Pons (tissue), 1 donor: ENCODE measurements around the gene TSEN34.
"Not testable (repeated sequence)": the region's sequence is repeated elsewhere in the genome, so short reads cannot be mapped to it uniquely, and the experiment has no call there.

ENCODE experiments used
- DNase-seq: peaks from one replicate; pipeline ENCODE4 v3.0.0-alpha.2; 2016; ENCODE audit warnings: low spot score

TSEN34 gene

DNA sequence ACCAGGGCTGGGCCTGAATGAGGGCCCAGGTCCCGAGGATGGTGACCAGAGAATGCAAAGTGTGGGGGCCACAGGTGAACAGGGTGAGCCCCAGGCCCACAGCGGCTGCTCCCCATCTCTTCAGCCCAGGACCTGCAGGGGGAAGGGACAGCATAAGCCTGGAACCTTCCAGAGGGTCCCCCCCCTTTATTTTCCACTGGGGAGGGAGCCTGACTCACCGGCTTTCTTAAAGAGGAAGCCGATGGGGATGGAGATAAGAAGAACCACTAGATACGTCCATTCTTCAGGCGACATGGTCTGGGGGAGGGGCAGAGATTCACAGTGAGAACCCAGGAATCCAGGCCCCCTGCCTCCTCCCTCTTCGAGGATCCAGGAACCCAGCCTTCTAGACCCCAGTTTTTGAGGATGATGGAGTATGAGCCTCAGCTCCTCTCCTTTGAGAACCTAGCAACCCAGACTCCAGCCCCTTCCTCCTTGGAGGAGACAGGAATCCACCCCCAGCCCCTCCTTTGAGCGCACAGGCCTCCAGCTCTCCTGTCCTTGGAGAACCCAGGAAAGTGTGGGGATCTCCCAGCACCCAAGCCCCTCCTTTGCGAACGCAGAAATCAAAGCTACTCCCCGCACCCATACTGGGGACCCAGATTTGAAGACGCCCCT, 2.8 kb upstream of the TSEN34 start:
- peak; percentile 48 for DNase-seq

DNA sequence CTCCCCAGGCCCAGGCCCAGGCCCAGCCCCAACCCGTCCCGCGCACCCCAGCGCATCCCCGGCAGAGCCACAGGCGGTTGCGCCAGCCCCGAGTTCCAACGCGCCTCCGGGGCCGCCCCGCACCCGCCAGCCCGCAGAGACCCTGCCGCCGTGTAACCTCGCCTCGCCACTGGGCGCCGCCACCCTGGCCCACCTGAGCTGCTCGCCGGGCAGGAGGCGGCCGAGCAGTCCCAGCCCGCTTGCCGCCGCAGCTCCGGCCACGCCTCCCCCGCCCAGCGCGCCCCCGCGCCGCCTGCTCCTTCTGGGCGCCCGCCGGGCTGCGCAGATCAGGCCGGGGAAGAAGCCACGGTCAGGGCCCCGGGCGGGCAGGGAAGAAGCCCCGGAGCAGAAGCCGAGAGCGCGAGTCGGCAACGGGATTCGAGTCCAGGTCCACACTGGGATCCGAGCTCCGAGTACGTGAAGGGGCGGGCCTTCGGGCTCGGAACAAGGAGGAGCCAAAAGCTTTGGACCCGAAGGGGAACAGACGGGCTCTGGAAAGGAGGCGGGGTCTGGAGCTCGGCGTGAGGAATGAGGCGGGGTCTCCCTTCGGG, 1.9 kb upstream of the TSEN34 start, which contains the start of gene MBOAT7:
Gene MBOAT7, minus strand, starts transcription at position 436 of the 590 bp plus-strand sequence. CDS start 1,072 bp downstream, outside the sequence.
- no peak for DNase-seq

DNA sequence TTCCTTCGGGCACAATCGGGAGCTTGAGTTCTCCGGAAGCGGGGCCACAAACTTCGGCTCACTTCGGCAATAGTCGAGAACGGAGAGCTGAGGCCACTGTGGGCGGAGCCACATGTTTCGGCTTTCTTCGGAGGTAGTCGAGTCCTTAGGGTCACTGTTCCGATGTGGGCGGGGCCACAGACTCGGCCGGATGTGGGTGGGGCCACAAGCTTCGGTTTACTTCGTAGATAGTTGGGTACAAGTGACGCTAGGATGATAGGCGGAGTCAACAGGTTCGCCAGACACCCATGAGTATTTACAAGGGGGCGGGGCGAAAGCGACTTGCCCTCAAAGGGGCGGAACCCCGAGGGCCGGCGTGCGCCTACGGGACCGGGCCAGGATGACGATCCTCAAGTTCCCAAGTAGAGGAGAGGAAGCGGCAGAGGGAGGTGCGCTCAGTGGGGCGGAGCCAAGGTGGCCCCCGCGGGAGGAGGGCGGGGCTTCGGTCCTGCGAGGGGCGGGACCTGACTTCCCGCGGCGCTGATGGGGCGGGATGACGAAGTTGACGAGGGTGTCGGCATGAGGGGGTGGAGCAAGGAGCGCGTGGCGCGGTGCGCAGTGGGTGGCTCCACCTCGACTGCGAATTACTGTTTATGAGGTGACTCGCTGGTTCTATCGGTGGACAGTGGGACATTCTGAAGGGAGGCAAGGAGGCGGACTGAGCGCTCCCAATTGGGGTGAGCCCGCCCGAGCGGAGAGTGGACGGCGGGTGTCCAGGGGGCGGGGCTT, 1.2 kb upstream of the TSEN34 start:
- DNase-seq: peak; percentile 100

DNA sequence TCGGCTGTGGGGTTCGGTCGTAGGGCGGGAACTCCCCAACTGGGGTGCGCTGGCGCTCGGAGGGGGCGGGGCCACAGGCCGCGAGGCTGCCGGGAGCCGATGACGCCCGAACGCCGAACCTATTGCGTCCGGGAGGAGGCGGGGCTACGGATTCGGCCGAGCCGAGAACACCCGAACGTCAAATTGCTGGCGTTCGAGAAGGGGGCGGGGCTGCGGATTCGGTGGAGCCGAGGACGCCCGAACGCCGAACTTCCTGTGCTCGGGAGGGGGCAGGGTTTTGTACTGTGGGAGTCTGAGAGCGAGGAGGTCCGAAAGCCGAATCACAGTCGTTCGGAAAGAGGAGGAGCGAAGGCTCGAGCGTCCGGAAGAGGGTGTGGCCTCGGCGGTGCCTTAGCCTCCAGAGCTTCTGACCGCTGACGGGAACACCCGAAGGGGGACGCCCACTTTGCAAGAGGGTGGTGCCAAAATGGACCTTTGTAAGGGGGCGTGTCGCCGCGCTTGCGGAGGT, 551 bp upstream of the TSEN34 start:
- DNase-seq: peak; percentile 99

DNA sequence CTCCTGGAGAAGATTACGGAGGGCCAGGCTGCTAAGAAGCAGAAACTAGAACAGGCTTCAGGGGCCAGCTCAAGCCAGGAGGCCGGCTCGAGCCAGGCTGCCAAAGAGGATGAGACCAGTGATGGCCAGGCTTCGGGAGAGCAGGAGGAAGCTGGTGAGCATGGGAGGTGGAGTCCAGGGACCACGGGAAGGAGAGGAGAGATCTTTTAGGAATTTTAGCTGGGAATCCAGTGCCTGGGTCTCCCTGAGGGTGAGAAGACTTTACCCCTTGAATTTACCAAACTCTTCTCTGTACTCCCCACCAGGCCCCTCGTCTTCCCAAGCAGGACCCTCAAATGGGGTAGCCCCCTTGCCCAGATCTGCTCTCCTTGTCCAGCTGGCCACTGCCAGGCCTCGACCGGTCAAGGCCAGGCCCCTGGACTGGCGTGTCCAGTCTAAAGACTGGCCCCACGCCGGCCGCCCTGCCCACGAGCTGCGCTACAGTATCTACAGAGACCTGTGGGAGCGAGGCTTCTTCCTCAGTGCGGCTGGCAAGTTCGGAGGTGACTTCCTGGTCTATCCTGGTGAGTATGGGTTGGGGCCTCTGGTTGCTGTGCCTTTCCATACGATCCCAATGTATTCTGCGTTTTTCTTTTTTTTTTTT, 824 bp downstream of the TSEN34 start:
- DNase-seq: no peak

DNA sequence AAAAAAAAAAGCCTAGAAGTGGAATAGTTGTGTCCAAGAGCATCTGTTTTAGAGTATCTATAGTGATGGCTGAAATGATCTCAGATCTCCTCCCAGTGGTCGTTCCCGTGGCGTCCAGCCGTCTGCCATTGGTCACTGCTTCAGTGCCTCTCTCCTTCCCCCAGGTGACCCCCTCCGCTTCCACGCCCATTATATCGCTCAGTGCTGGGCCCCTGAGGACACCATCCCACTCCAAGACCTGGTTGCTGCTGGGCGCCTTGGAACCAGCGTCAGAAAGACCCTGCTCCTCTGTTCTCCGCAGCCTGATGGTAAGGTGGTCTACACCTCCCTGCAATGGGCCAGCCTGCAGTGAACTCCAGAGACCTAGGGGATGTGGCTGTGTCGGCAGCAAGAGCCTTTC, 1.9 kb downstream of the TSEN34 start:
- DNase-seq: no peak

DNA sequence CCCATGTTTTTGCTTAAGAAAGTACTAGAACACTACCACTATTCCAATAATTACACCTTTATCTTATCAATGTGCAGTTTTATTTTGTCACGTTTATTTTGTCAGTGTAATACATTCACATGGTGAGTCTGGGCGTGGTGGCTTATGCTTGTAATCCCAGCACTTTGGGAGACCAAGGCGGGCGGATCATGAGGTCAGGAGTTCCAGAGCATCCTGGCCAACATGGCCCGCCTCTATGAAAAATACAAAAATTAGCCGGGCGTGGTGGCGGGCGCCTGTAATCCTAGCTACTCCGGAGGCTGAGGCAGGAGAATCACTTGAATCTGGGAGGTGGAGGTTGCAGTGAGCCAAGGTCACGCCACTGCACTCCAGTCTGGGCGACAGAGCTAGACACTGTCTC, 3.4 kb downstream of the TSEN34 start:
- not testable (repeated sequence) for DNase-seq

DNA sequence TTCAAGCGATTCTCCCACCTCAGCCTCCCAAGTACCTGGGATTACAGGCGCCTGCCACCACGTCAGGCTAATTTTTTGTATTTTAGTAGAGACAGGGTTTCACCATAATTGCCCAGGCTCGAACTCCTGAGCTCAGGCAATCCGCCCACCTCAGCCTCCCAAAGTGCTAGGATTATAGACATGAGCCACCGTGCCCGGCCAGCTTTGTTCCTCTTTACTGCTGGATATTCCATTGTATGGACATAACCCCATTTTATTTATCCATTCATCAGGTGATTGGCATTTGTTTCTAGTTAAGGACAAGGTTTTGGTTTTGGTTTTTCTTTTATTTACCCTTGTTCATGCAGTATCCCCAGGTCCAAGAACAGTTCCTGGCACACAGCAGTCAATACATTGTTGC, 5.4 kb downstream of the TSEN34 start:
- no peak for DNase-seq

DNA sequence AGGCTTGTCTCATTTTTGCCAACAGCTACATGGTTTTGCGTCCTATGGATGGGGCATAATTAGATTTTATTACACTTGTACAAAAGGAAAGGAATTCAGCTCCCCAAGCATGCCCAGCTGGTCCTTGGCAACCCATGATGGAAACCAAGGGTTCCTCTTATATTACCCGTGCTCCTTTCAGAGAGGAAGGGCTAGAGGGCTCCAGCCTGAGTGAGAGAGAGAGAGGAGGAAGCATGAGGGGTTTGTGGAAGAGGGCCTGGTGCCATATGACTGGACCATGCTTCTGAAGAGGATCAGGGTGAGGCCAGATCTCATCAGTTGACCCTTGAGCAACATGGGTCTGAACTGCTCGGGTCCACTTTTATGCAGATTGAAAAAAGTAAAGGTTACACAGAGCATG, 6.0 kb downstream of the TSEN34 start:
- DNase-seq: no peak

DNA sequence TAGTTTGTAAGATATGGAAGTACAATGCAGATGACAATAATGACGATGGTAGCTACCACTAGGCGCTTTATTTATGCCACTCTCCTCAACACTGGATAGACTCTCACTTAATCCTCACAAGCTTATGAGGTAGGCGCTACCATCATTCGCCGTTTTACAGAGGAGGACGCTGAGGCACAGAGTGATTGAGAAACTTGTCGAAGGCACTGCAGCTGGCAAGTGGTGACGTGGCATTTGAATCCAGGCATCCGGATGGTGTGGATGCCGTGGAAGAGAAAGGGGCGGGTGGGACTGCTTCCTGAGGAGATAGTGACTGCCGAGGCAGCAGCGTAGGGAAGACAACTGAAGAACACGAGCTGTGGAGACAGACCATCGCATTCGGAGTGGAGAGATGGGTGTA, 8.3 kb downstream of the TSEN34 start:
- DNase-seq: no peak

DNA sequence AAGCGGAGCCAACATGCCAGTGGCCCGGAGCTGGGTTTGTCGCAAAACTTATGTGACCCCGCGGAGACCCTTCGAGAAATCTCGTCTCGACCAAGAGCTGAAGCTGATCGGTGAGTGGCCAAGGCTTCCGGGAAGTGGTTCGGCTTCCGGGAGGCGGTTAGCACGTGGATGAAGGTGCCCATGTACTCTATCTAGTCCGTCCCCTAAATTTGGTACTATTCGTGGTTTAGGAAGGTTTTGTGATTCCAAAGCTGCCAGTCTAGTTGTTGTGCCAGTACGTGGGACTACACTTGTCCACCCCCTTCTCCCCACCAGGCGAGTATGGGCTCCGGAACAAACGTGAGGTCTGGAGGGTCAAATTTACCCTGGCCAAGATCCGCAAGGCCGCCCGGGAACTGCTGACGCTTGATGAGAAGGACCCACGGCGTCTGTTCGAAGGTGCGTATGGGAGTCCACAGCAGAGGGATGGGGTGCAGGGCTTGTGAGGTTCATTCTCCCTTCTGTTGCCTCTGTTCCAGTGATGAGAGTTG, 10.1 kb downstream of the TSEN34 start:
- no peak for DNase-seq

DNA sequence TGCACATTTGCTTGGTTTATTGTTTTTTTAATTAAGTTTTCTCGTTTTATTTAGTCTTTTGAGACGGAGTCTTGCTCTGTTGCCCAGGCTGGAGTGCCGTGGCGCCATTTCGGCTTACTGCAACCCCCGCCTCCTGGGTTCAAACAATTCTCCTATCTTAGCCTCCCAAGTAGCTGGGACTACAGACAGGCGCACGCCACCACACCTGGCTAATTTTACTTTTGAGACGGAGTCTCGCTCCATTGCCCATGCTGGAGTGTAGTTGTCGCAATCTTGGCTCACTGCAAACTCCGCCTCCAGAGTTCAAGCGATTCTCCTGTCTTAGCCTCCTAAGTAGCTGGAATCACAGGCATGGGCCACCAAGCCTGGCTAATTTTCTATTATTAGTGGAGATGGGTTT, 10.9 kb downstream of the TSEN34 start:
- no peak for DNase-seq

DNA sequence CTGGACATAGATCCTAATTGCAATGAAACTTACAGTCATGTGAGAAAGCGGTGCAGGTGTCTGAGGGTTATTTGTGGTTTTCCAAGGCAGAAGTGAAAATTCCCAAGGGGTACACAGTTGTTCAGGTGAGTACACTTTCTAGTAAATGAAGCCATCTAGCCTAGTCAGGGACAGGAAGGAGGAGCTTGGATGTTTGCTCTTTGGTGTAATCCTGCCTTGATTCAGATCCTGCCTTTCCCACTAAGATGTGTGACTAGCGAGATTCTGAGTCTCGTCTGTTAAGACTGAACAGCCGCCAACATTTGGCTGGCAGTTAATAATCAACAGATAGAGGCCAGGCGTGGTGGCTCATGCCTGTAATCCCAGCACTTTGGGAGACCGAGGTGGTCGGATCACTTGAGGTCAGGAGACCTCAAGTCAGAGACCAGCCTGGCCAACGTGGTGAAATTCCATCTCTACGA, 12.1 kb downstream of the TSEN34 start:
- no peak for DNase-seq

DNA sequence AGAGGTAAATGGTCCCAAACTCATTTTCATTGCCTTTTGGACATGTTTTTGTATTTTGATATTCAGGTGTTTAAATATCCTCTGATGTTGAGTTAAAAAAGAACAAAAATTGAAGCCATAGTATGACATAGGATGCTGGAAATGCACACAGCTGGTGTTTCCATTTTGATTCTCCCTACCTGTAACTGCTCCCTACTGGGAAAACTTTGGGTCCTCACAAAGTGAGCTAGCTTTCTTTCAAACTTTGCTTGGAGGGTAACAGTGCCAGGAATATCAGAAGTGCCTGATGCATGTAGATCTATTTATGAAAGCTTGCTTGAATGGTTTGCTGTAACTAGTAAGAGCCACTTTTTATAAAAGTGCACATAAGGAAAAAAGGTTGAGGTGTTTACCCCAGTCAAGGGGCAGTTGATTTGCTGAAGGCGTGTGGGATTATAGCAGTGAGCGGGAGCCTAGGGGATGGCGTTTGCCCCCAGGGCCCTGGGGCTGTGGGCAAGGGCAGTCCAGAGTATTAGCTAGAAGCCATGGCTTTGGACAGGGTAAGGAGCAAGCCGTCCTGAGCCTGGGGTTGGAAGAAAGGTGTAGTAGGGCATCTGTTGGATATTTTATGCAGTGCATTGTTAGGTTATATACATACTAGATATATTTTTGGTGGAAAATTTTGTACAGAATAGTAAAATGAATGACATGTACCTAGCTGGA, 13.8 kb downstream of the TSEN34 start:
- no peak for DNase-seq

DNA sequence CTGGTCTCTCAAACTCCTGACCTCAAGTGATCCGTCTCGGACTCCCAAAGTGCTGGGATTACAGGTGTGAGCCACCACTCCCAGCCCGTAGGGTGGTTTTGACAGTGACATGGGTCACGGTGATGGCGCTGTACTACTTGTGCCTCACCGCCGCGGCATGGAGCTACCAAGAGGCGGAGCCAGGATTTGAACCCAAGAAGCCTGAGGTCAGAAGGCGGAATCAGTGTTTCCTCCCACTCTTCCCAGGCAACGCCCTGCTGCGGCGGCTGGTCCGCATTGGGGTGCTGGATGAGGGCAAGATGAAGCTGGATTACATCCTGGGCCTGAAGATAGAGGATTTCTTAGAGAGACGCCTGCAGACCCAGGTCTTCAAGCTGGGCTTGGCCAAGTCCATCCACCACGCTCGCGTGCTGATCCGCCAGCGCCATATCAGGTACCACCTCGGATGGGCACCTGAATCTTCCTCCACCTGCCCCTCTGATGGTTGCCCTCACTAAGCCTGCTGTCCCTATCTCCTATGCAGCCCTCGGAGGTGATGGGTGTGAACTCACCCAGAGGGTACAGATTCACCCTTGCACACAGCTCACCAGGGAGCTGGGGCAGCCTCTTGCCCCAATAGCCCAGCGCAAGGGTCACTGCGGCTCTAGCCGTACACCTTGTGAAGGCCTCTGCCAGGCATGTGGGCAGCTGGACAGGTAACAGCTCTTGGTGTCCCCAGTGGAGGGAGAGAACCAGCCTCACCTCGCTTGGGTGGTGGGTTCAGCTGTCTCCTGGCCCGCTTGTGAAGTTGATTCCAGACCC, 15.1 kb downstream of the TSEN34 start:
- no peak for DNase-seq

DNA sequence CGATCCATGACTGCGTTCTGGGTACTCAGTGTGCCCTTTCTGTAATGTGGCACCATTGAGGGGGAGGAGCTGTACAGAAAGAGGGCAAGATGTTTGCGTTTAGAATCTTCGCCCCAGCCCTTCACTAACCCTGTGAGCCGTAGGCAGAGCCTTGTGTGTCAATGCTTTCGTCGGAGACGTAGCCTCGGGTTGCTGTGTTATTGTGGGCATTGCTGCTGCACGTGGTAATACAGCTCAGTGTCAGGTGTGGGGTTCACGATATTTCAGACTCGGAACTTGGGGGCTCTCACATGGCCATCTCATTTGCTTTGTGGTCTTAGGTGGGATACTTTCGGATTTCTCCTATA, 15.7 kb downstream of the TSEN34 start:
- DNase-seq: no peak

DNA sequence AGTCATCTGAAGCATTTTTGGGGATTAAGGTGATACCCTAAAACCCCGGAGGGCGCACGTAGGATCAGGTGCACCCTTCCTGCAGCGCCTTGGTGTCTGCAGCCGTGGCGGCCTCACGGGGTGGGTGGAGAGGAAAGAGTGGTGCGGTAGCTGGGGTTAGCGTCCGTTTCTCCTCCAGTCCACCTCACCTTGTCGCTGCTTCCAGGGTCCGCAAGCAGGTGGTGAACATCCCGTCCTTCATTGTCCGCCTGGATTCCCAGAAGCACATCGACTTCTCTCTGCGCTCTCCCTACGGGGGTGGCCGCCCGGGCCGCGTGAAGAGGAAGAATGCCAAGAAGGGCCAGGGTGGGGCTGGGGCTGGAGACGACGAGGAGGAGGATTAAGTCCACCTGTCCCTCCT, 16.1 kb downstream of the TSEN34 start:
- not testable (repeated sequence) for DNase-seq

DNA sequence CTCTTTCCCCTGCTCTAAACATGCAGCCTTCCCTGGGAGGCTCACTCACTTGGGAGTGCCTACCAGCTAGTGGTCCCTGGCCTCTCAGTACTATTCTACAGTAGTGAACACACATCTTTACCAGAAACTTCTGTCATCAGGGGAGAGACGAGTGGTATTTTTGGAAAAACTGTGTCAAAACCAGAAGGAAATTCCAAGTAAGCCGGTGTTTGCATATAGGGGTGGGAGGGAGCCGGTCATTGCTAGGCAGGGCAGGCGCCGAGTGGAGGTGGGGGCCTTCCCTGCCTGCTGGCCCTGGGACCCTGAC, 16.5 kb downstream of the TSEN34 start:
- DNase-seq: no peak

DNA sequence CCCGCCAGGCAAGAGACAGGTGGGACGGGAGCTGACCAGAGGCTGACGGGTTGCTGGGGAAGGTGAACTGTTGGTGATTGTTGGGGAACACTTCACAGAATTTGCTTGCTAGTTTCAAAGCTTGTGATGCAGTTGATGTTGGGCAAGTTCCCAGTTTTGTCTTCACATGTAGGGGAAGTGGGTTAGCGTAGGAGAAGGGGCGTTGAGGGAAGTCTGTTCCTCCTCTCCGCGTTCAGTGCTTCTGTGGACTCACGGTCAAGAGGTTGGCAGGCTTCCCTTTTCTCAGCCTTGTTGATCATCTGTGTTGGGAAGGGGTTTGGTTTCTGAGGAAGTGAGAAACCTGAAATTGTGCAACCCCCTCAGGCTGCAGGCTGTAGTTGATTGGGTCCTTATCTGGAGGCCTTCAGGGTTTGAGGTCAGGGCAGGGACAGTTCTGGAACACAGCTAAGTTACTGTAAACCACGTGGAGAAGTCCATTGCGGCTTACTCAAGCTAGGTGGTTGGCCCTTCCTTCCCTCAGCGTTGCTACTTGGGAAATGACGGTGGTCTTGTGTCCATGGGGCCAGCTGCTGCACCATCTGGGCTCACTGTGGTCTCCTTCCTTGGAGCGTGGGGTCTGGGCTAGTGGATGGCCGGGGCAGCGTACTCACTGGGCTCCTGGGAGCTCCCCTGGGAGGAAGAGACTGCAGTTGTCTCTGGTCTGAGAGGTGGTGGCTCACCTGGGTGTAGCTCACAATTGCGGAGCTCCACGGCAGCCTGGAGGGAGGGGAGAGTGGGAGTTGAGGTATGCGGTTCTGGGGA, 17.1 kb downstream of the TSEN34 start:
- peak; percentile 93 for DNase-seq

DNA sequence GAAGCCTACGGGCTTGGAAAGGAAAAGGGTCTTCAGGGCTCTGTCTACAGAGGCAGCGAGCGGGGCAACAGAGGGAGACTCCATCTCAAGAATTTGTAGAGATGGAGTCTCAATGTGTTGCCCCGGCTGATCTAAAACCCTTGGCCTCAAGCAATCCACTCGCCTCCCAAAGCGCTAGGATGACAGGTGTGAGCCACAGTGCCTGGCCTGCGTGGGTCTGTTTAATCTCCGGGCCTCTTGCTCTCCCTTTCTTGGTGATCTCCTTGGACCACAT, 17.6 kb downstream of the TSEN34 start:
- DNase-seq: no peak
